GM06990 (cell line): ENCODE measurements around the gene KCNQ1OT1.

ENCODE experiments used
- DNase-seq: peaks from one replicate; pipeline ENCODE4 v3.0.0-alpha.2; 2011; ENCODE audit not compliant: insufficient read length; ENCODE audit errors: extremely low read depth
- H3K27me3 ChIP-seq: replicated peaks from 2 replicates; pipeline ENCODE4 v1.6.0; 2011; ENCODE audit warnings: low read length; ENCODE audit not compliant: control insufficient read depth, insufficient read depth
- H3K36me3 ChIP-seq: 2 replicates; pipeline ENCODE4 v1.5.1; 2011; ENCODE audit warnings: low read length; ENCODE audit not compliant: control insufficient read depth, insufficient read depth
- H3K4me3 ChIP-seq: replicated peaks from 2 replicates; pipeline ENCODE4 v1.5.1; 2011; ENCODE audit warnings: low read depth, mild to moderate bottlenecking, control low read depth, low read length
- CTCF ChIP-seq: IDR thresholded peaks from 2 replicates; pipeline ENCODE4 v1.5.1; 2011; ENCODE audit warnings: low read length, control low read depth, mild to moderate bottlenecking, inconsistent platforms; ENCODE audit not compliant: insufficient read depth, poor library complexity, severe bottlenecking

Gene KCNQ1OT1

DNA sequence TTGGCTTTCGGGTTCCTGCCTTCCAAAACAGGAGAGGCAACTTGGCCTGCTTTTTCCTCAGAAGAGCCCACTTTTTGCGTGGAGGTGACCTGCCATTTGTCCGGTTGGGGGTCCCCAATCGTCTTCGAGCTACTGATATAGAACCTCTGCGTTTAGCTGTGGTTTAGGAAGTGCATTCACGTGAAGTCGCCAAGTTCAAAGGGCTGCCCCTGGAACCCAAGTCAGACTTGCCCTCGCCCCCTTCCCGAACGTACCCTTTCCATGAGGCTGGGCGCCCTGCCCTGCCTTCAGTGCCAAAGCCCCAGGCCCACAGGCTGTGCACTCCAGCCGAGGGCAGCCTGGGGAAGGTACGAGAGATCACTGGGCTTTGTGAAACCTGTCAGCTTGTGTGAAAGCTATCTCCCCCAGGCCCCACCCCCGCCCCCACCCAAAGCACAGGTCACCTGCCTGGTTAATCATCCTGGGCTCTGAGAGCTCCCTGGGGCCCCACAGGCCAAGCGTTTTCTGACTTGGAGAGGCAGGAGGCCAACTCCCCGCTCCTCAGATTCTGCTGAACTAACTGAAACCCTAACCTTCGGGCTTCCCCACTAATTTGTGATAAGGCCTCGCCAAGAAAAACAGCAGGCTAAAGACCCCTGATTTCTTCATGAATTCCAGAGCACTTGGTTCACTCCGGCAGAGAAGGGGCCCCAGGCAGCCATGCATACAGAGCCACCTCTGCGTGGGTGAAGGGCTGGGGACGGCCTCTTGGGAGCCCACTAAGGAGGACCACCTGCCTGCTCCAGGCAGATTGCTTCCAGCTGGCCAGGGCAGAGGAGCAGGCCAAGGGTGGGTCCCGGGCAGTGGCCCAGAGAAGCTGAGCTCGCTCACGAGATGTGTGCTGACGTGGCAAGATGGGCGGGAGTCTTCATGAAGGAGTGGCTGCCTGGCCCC is 25.8 kb upstream of the KCNQ1OT1 start:
- Histone ChIP-seq H3K4me3 (no peak overlapping the region), H3K36me3 (no peaks in the 10 kb centered on the region), H3K27me3 (peaks cover 2% of the 10 kb centered on the region; the same call in 1 of the 2 replicates)
- no peak for TF ChIP-seq CTCF
- no peak for DNase-seq

GRCh38 chr11:2724653-2725367 is 25.0 kb upstream of the KCNQ1OT1 start:
- no peak for TF ChIP-seq CTCF
- no peak for DNase-seq
- H3K4me3 ChIP-seq, result no peak overlapping the region
- H3K27me3 ChIP-seq, result peaks cover 2% of the 10 kb centered on the region; the same call in 1 of the 2 replicates
- no peaks in the 10 kb centered on the region for H3K36me3 ChIP-seq

DNA sequence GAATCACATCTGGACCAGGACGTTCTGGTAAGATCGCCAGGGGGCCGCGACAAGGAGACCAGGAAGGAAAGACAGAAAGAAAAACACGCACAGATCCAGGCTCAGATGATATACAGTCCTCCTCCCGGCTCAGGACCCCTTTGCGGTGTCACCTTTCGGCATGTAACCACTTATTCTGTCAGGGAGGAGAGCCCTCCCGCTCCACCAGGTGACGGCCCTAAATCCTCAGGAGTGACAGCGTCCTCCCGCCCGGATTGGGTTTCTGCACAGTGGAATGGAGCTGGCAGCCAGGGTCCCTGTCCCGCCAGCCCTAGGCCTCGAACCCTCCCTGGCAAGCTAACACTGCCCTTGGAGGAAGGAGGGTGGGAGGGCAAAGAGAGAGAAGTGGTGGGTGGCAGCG is 24.3 kb upstream of the KCNQ1OT1 start:
- no peak for TF ChIP-seq CTCF
- DNase-seq, result no peak
- Histone ChIP-seq H3K27me3 (peaks cover 2% of the 10 kb centered on the region; the same call in 1 of the 2 replicates), H3K4me3 (no peak overlapping the region), H3K36me3 (no peaks in the 10 kb centered on the region)

DNA sequence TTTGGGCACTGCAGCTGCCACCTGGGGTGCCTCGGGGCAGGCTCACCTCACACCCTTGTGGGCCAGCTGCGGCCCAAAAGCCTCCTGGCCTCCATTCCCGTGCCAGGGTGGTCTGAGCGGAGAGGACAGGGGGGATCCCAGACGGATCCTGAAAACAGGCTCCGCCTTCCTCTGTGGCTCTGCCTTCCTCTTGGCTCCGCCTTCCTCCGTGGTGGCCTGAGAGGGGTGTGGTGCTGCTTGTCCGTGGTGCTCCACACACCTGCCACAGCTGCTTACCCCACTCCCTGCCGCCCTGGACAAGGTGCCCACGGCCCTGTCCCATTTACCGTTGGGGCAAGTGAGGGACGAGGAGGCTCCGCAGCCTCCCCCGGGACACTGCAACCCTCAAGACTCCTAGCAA is 23.2 kb upstream of the KCNQ1OT1 start:
- no peak overlapping the region for H3K4me3 ChIP-seq
- peaks cover 2% of the 10 kb centered on the region; the same call in 1 of the 2 replicates for H3K27me3 ChIP-seq
- H3K36me3 ChIP-seq, result no peaks in the 10 kb centered on the region
- TF ChIP-seq CTCF, result no peak
- no peak for DNase-seq

DNA sequence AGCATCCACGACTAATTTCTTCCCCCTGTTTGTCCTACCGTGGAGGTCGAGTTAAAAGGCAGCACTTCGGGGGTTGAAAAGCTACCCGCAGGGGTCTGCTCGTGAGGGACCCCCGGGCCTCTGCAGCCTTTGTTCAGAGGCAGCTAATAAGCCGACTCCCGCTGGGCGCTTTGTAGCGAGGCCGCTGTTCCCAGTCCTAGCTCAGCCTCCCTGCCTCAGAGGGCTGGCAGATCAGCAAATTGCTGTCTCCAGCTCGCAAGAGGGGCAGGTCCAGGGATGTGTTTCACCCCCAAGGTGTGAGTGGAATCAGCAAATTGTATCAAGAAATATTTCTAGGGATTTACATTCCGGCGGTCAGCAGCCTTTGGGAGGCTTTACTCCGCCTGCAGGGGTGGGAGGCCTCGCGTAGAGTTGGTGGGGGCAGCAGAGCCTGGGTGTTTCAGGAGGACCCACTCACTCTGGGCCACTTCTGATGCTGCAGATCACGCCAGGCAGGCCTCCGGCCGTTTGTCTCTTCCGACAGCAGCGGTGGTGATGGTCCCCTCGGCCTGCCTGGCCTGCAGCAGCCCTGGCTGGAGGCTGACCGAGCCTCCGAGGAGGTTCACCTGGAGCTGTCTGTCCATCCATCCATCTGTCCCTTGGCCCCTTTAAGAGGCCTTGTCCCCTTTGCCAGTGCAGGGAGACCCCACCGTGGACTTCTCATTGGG is 21.6 kb upstream of the KCNQ1OT1 start:
- no peak for TF ChIP-seq CTCF
- Histone ChIP-seq H3K27me3 (peaks cover 2% of the 10 kb centered on the region; the same call in 1 of the 2 replicates), H3K36me3 (no peaks in the 10 kb centered on the region), H3K4me3 (no peak overlapping the region)
- no peak for DNase-seq
